NCI-H2081 treated with DMSO at 0.1 percent for 48 hours (cell line): Measurements from ENCODE around the gene NCAPH2.

ENCODE experiments used
- DNase-seq: peaks from one replicate; lab custom pipeline; 2025; lab: John Stamatoyannopoulos, UW

Gene NCAPH2

GRCh38 chr22:50574383-50574755 is 66.3 kb downstream of the NCAPH2 start:
- no peak for DNase-seq
